GM19351 (cell line): ENCODE measurements around the gene BRD4.

Experiments
- ATAC-seq: cut with Tn5 transposase; IDR thresholded peaks from one replicate; pipeline ENCODE4 v1.9.1; 2021; ENCODE audit warnings: mild to moderate bottlenecking, moderate library complexity; ENCODE audit not compliant: unreplicated experiment

The BRD4 gene

DNA sequence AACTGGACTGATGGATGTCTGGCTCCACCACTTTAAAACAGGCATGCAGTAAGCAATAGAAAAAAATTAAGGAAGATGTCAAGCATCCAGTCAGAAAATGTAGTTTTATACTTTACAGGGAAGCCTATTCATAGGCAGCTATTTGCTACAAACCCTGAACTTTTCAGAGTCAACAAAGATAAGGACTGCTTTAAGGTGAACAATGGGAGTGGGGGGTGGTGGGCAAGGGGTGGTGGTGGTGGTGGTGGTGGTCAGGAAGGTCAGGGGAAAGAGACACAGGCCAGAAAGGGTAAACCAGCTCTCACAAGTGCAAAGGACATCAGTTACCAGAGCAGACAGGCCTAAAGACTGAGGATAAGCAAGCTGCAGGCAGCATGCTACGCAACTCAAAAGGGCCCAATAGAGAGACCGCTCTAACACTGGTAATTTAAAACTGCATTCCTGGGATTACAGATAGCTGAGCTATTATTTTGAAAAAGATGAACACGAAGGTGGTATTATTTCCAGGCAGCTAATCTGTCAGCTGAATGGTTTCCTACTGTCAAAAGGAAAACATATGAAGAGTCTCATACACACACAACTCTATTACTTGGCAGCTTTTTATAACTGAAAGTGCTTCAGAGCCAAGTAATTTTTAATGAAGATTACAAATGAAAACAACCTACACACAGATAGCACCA, 14.8 kb downstream of the BRD4 start:
- no peak for ATAC-seq

DNA sequence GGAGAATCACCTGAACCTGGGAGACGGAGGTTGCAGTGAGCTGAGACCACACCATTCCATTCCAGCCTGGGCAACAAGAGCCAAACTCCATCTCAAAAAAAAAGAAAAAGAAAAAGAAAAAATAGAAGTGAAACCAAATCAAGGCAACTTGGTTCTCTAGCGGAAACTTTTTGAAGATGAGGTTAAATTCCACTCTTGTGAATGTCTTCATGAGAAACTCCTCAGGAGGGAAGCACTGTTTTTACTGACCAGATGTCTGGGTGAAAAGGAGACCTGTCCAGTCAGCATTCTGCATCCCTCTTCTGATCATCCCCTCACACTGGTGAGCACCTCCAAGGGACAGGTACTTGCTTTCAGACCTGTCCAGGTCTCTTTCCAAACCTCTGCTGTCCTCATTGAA, 15.8 kb downstream of the BRD4 start:
- ATAC-seq: no peak

DNA sequence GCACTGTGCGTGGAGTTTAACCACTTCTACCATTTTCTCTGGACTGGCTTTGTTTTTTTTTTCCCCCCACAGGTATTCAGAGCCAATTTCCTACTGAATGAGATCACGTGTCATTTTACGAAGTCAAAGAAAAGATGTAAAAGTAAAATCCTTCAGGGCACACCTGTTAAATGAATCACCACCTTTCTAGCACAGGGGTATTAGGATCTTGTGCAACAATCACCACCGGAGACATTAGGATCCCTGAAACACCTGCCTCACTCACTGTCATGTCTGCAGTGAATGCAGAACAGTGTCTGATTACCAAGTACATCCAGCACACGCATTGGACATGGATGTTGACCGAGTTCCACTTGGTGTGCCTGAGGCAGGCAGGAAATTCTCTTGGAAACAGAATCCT, 17.2 kb downstream of the BRD4 start:
- no peak for ATAC-seq

DNA sequence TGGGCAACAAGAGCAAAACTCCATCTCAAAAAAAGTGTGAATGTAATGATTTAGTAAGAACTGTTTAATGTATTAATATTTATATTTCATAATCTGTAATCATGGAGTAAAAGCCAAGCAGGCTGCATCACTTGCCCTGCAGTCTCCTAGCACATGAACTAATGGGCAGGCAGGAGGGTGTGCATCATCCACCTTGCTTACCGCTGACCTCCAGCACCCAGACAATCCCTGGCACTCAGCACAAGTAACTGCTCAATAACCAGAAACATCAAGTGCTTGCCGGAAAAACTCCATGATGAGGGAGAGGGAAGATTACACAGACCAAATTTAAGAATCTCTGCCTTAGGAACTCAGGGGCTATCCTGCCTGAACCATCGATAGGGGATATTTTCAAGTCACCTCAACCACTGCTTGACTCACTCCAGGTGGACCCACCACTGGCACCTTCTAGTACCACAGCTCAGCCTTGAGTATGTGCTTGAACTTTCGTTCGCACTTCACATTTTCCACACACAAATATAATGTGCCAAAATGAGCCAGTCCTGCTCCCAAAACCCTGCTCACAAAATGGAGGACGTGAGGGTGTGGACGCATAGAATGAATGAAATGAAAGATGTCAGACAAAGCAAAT, 18.6 kb downstream of the BRD4 start:
- ATAC-seq: no peak

DNA sequence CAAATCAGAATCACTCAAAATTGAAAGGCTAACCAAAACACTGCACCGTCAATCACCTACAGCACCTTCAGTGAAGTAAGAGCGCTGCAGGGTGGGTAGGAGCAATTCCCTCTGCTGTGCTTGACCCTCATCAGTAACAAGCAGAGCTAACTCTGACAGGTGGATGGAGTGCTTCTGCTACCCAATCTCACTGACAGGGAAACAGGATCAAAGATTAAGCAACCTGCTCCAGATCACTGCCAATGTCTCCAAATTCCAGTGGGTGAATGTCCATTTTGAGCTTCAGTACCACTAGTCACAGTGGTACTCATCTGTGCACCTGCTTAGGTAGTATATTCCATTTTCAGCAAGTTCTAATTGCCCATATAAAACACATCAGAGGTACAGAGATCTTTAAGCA, 25.2 kb downstream of the BRD4 start:
- no peak for ATAC-seq

DNA sequence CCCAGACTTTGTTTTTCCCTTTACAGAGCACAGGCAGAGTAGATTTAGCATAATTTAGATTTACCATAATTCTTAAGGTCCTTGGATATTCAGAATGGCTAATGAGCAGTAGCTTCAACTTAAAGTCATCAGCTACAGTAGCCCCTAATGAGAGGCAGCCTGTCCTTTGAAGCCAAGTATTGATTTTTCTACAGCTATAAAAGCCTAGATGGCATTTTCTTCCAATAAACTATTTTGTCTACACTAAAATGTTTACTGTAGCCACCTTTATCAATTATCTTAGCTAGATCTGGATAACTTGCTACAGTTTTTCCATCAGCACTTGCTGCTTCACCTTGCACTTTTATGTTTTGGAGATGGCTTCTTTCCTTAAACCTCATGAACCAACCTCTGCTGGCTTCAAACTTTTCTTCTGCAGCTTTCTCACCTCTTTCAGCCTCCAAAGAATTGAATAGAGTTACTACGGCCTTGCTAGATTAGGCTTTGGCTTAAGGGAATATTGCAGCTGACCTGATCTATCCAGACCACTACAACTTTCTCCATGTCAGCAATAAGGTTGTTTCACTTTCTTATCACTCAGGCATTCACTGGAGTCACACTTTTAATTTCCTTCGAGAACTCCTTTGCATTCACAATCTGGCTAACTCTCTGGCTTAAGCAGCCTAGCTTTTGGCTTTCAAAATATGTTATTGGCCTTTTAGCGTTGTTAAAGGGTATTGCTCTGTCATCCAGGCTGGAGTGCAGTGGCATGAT, 26.6 kb downstream of the BRD4 start:
- ATAC-seq: no peak

DNA sequence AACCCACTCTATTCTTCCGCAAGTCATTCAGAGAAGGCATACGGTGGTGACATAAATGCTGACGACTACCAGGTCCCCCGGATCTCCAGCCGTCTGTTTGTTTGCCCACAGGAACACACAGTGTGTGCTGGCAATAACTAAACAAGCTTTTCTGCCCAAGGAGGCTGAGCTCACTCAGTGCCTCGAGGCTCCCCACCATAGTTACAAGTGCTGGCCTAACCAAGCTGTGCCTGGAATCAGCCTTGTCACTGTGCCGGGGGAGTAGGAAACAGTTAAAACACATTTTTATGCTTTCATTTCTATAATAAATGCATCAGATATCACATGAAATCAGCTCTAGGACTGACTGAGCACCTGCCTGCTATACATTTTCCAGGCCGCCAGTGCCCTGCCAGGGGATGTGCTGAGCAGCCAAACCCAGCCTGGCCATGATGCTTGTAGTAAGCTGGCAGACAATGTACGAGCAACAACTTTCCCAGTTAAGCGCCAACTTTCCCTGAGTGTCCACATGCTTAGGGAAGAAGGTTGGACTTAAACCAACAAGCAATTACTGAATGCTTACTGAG, 28.1 kb downstream of the BRD4 start:
- ATAC-seq: no peak

DNA sequence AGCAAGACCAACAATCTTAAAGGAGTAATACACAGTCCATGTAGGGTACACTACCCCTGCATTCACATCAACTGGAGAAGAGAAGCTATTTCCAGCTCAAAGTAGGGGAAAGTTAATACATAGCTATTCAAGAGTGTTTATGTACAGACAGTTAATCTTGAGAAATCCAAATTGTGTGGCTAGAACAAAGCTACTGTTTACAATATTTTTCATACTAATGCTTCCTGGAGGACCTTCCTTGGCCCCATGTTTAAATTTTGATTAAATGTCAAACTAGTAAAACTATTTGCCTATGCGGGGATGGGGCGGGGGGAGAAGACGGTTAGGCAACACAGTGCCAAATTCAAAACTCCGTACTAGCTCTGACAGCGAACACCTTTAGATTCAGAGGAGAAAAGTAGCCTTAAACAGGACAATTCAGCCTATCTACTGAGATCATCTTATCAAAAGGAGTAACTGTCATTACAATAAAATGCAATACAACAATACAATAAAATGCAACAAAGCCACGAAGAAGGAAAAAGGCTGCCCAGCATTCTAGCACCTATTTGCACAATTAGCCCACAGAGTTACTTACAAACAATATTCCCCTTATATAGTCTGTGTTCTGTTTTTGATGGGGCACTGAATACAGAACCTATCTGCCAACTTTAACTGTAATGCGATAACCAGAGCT, 29.1 kb downstream of the BRD4 start:
- ATAC-seq: no peak

DNA sequence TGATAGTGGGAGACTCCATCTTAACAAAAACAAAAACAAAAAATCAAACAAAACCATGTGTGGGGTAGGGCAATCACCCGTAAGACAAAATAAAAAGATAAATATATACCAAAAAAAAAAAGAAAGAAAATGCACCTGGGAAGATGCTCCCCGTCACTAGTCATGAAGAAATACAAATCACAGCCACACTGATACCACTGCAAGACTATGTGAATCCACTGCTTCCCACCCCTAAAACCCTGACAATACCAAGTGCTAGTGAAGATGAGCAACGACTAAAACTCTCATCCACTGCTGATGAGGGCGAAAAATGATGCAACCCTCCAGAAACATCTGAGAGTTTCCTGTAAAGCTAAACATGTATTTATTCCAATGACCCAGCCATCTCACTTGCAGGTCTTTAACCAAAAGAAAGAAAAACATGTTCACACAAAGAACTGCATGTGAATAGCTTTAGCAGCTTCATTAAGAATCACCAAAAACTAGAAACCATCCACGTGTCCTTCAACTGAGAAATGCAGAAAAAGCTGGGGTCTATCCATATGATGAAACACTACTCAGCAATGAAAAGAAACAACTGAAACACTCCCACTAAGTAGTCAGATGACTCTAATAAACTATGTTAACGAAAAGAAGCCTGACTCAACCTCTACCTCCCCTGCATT, 31.7 kb downstream of the BRD4 start:
- ATAC-seq: no peak

DNA sequence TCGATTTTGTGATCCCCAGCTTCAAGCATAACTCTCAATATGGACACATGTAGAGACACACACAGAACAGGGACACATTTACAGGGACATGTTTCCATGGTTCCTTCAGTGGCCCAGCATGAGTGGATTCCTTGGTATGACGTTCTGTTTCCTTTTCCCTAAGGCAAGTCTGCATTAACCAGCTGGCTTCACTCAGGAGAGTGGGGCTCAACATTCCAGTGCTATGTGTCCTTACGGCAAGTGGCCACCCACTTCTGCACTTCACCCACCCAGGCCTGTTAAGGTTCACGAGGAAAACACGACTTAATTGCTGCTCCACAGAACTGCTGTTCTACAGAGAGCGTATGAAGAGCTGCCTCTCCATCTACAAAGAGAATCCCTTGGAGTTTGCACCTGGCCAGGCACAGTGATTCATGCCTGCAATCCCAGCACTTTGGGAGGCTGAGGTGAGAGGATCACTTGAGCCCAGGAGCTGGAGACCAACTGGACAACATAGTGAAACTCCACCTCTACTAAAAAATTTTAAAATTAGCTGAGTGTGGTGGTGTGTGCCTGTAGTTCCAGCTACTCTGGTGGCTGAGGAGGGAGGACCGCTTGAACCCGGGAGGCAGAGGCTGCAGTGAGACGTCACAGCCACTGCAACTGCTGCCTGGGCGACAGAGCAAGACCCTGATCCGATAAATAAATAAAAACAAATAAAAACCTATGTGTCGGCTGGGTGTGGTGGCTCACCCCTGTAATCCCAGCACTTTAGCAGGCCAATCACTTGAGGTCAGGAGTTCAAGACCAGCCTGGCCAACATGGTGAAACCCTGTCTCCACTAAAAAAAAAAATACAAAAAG, 32.5 kb downstream of the BRD4 start:
- no peak for ATAC-seq

DNA sequence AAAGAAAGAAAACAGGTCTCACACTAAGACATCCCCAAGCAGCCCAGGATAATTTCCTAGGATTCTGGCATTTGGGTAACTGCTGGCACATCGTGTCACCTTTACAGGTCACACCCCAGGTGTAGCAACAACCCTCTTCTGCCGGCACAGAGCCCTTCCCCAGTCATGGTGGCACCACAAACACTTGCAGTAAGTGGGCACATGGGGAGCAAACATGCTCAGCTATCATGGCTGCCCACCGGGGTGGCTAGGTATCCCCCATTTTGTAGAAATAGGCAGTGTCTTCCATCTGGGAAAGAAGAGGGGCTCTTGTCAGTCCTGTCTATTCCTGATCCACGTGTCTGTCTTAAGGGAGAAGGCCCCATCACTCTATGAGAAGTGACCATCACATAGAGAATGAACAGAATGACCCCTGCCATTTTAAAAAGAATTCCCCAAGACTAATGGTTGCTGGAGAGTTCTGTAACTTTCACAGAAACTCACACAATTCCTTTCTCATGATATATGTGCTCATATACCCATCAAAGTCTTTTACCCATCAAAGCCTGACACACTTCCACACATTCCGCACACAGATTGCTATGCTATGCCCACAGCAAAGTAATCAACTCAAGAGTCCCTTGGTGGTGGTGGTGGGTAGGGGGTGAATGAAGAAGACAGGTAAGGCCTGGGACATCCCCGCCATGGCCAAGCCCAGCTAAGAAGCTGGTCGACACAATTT, 33.3 kb downstream of the BRD4 start:
- no peak for ATAC-seq

DNA sequence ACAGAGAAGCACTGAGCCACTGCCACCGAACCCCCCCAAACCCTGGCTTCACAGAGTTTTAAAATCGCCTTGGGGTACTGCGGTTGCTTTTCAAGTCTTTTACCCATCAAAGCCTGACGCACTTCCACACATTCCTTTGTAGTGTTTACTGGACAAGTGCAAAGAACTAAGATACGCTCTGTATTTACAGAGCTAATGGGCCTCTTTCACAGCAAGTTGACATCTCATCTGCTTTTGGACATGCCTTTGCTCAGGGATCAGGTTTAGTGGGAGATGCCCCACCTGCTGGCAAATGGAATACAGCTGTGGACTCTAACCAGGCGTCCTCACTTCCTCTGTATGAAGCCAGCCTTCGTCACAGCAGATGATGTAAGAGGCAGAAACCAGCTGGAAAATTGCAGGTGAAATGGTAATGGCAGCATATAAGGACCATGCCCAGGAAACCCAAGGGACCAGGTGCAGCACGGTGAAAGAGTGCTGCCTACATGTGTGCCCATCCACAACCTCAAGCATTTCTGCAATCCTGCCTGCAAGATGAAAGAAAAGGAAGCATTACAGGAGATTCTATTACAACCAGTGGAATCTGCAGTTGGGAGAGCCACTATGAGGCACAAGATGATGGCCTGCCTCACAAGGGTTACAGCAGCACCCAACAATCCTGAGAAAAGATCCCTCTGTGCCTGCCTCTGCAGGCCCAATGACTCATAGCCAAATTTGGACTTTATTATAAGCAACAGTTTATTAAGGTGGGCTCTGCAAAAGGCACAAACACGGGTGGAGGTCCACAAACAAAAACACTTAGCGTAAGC, 34.7 kb downstream of the BRD4 start:
- no peak for ATAC-seq

DNA sequence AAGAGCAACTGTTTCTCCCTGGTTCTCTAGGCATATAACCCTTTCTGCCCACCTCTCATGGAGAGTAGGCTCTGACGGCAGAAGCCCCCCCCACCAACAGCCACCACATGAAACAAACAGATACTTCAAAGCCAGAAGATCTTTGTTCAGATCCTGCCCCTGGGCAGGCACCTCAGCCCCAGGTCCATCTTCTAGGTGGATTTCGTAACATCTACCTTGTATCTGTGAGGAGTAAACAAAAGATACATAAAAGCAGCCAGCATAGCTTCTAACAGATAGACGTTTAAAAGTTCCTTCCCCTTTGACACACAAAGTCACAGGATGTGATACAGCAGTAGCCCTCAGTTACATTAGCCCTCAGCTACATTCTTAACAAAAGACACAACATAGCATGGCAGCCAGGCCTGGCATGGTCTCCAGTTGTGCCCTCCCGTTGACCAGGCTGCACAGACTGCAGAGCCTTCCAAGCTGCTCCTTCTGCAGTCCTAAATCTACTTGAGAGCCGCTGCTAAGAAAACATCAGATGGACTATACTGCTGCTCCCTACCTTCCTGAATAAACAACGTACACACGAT, 35.4 kb downstream of the BRD4 start:
- no peak for ATAC-seq

DNA sequence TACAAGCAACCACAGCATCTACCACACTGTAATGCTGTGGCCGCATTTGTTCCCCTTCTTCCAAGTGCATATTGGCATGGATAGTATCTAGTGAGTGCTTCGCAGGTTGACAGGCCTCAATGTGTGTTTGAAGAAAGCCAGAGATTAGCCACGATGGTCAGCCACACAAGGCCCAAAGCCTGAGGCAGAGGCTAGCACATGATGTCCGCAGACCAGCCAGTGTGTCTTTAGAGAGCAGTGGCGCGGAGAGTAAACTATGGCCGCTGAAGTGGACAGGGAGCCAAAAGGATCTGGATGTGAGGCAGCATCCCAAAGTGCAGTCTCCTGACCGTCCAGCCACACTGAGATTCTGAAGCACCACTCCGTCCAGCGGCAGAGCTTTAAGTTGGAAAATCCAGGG, 36.0 kb downstream of the BRD4 start:
- ATAC-seq: no peak

DNA sequence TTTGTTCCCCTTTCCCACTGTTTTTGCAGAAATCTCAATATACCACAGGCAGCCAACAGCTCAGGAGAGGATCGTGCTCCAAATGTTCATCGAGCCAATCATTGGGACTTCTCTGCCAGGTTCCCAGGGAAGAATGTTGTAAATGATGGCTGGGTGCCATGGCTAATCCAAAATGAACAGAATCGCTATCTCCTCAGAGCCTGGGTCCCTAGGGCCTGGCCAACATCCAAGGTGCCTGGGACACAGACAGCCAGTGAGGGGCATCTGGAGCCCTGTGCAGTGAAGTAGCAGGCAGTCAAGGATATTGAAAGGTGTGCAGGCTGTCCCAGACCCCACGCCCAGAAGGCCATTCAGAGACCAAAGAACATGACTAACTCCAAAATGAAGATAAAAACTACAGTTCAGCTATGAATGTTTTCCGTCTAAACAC, 37.8 kb downstream of the BRD4 start:
- no peak for ATAC-seq

DNA sequence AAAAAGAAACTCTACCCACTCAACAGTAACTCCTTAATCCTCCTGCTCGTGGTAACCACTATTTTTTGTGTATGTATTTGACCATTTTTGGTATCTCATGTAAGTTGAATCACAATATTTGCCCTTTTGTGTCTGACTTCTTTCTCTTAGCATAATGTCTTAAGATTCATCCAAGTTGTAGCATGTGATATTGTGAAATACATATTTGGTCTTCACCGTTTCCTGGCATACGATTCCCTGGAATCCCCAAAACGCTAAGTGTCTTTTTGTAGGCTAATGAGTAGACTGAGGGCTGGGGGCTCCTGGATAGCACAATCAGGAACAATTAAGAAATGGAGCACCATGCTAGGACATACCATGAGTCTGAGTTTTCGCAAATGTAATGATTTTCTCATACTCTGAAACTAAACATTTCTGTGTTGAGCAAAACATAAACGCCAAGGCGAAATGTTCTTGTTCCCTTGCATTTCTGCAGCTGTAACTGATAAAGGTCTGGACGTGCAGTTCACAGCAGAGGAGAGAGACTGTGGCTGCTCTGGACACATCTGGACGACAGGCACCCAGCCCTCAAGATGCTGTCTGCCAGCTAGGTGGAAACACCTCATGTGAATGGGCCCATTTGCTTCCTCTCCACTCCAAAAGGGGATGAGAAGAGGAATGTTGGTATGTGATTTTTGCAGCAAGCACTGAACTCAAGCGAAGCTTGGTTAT, 38.4 kb downstream of the BRD4 start:
- ATAC-seq: no peak

DNA sequence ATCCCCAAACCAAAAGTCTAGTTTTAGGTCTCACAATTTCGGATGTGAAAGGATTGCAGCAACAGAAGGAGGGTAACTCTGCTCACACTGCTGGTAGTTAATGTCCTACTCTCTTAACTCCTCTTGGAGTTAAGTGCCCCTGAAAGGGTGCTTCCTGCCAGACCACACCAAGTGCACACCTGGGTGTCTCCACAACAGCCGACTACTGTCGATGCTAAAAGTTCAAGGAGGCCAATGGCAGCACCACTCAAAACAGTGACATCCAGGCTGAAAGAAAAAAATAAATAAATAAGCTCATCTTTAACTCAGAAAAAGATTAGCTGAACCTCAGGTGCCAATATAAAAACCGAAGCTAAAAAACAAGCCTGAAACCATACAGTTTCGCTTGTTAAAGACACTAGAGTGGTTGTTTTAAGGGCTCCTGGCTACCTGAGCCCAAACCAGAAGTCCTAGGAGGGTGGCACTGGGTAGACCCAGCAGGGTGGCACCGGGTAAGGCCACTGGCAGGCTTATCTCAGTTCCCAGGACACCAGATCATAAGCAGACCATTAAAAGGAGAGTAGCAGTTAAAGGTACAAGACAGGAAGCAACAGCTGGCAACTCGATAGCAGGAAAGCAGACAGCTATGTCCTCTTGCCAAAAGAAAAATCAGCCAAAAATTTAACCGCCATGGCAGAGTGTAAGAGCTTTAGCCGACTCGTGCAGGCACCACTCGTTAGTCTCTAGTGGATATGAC, 39.3 kb downstream of the BRD4 start:
- ATAC-seq: no peak
